GM12878 (cell line): ENCODE data around the gene TTLL8. TPM values are rescaled to one million over a fixed set of nuclear protein-coding genes. Genes with fewer than 3 reads are reported as not detected.
"Not testable (repeated sequence)": the region's sequence is repeated elsewhere in the genome, so short reads cannot be mapped to it uniquely, and the experiment has no call there.

Experiments used
- ATAC-seq: fragments of 200-7000 bp; cut with Tn5 transposase; 3 replicates; pipeline ENCODE4 v1.9.1; 2020; ENCODE audit warnings: mild to moderate bottlenecking, moderate library complexity
- BruUV-seq: library from RNA; stranded (reverse); fragments of 400-500 nt; replicated peaks from 2 replicates; lab custom pipeline; 2021; lab: Mats Ljungman, UMichigan
- CTCF ChIA-PET: fragments of 300-600 bp; sonication (Branson Sonifier 250); formaldehyde crosslinking; extraction: SDS; loops from one replicate; lab custom pipeline; 2021; ENCODE audit warnings: inconsistent platforms; lab: Yijun Ruan, JAX
- POLR2A ChIA-PET: fragments of 350-600 bp; formaldehyde crosslinking; extraction: SDS; loops from one replicate; lab custom pipeline; 2021; ENCODE audit warnings: inconsistent platforms; lab: Charles Lee
- RAD21 ChIA-PET: fragments of 300-600 bp; sonication (Branson Sonifier 250); formaldehyde crosslinking; loops from one replicate; lab custom pipeline; 2023; ENCODE audit warnings: antibody characterized with exemption; ENCODE audit not compliant: unreplicated experiment; lab: Charles Lee
- SMC1A ChIA-PET: fragments of 300-600 bp; sonication (Branson Sonifier 250); formaldehyde crosslinking; loops from one replicate; lab custom pipeline; 2023; ENCODE audit not compliant: unreplicated experiment, uncharacterized antibody; lab: Charles Lee
- DNase-seq: peaks from one replicate; pipeline ENCODE4 v3.0.0-alpha.2; 2011; ENCODE audit warnings: low read depth, low spot score
- FAIRE-seq: peaks from 3 replicates; lab custom pipeline; 2011; peaks lifted over from hg19 to GRCh38; lab: Jason Lieb, UNC
- H2AFZ ChIP-seq: 2 replicates; pipeline ENCODE4 v1.6.0; 2011; ENCODE audit warnings: low read depth, low read length, control low read depth; ENCODE audit not compliant: control insufficient read depth
- H3K27ac ChIP-seq: 2 replicates; pipeline ENCODE4 v1.5.1; 2011; ENCODE audit warnings: control low read depth; ENCODE audit not compliant: control insufficient read depth, insufficient read depth
- H3K27me3 ChIP-seq, 2 experiments: replicated peaks in 1 of 2; 2 replicates each; pipeline versions ENCODE4 v1.6.0 to v1.6.1; 2011; ENCODE audit warnings: low read length in 1 of 2; ENCODE audit not compliant: control insufficient read depth in 2 of 2, insufficient read depth in 2 of 2
- H3K36me3 ChIP-seq, 2 experiments: 2 replicates each; pipeline ENCODE4 v1.5.1; 2011; ENCODE audit warnings: low read length in 1 of 2; ENCODE audit not compliant: control insufficient read depth in 2 of 2, insufficient read depth in 2 of 2
- H3K4me1 ChIP-seq: 2 replicates; pipeline ENCODE4 v1.6.1; 2011; ENCODE audit warnings: mild to moderate bottlenecking, low read length, moderate library complexity, mixed read lengths; ENCODE audit not compliant: control insufficient read depth, insufficient read depth
- H3K4me2 ChIP-seq: 2 replicates; pipeline ENCODE4 v1.6.0; 2011; ENCODE audit warnings: control low read depth; ENCODE audit not compliant: control insufficient read depth, insufficient read depth
- H3K4me3 ChIP-seq: fragments of 200-600 bp; sonication (generic); 2 replicates; pipeline ENCODE4 v1.5.1; 2016
- H3K79me2 ChIP-seq: 2 replicates; pipeline ENCODE4 v1.6.0; 2011; ENCODE audit warnings: low read length; ENCODE audit not compliant: control insufficient read depth, insufficient read depth
- H3K9ac ChIP-seq: 2 replicates; pipeline ENCODE4 v1.8.0; 2011; ENCODE audit warnings: low read length, control low read depth, mixed read lengths; ENCODE audit not compliant: control insufficient read depth, insufficient read depth
- H3K9me3 ChIP-seq: replicated peaks from 3 replicates; pipeline ENCODE4 v1.5.1; 2011; ENCODE audit warnings: mild to moderate bottlenecking, low read length; ENCODE audit not compliant: control insufficient read depth, insufficient read depth
- H4K20me1 ChIP-seq: 2 replicates; pipeline ENCODE4 v1.6.0; 2011; ENCODE audit not compliant: control insufficient read depth, insufficient read depth
- BCLAF1 ChIP-seq: fragments of 450-650 bp; IDR thresholded peaks from 2 replicates; pipeline ENCODE4 v1.6.1; 2017; ENCODE audit warnings: antibody characterized with exemption, mild to moderate bottlenecking, moderate library complexity
- E2F4 ChIP-seq: IDR thresholded peaks from 2 replicates; pipeline ENCODE4 v1.6.1; 2012; ENCODE audit warnings: low read depth, low read length, improper control_type of control experiment
- KDM1A ChIP-seq: fragments of 200-600 bp; sonication (generic); IDR thresholded peaks from 2 replicates; pipeline ENCODE4 v1.6.1; 2016; ENCODE audit warnings: borderline replicate concordance
- WGBS: methylation state at CpG from one replicate; pipeline ENCODE4 v1.1.6; 2016; ENCODE audit warnings: low lambda C conversion rate; ENCODE audit not compliant: insufficient replicate concordance, insufficient coverage; ENCODE audit errors: missing lambda C conversion rate; 5-methylcytosine and 5-hydroxymethylcytosine counted together
- in situ Hi-C: fragments of 300-500 bp; cut with MboI; formaldehyde crosslinking; loops from 9 replicates; pipeline ENCODE4 v1.14.3; 2018; ENCODE audit warnings: mixed read lengths
- intact Hi-C: fragments of 100-400 bp; cut with micrococcal nuclease; formaldehyde crosslinking; loops from one replicate; pipeline ENCODE4 v1.14.2; 2022; ENCODE audit not compliant: unreplicated experiment
- polyA plus RNA-seq, 11 experiments: library from polyadenylated mRNA; depleted of rRNA in 4 of 11; unstranded in 6 of 11; stranded (reverse) in 5 of 11; fragments of >200 nt; fragmentation: Nextera tagmentation in 4 of 11; fragmentation: Illumina TruSeq in 1 of 11; extraction: Ambion mirVana in 4 of 11; extraction: Trizol in 1 of 11; gene quantifications; 1 replicate in 1 of 11; 2 replicates in 10 of 11; pipeline versions ENCODE4 v1.2.1 to v1.2.3, GENCODE V29; 2011 to 2016; ENCODE audit warnings: inconsistent platforms in 2 of 11, missing spikeins in 2 of 11, low read depth in 1 of 11
- total RNA-seq, 4 experiments: library from RNA; depleted of rRNA in 3 of 4; stranded (reverse); fragments of >200 nt in 3 of 4; fragmentation: Illumina TruSeq in 1 of 4; extraction: Trizol in 1 of 4; gene quantifications; 2 replicates each; pipeline versions ENCODE4 v1.2.1 to v1.2.3, GENCODE V29; 2013 to 2021

TTLL8 gene
- total and polyA plus RNA-seq, 10 of the 15 experiments (the other 5 are each of a cell fraction or from before 2014, with no cell fraction given) = not detected

GRCh38 chr22:49991167-49991566 lies 66.9 kb downstream of the TTLL8 start (continued):
- TF ChIP-seq E2F4 (no peak), KDM1A (no peak), BCLAF1 (no peak)

GRCh38 chr22:49989826-49990225 lies 68.3 kb downstream of the TTLL8 start:
- H4K20me1 ChIP-seq, H3K27ac ChIP-seq, H3K9ac ChIP-seq, H3K4me2 ChIP-seq, H3K79me2 ChIP-seq, H3K4me3 ChIP-seq, in situ Hi-C loops, DNase-seq, H3K36me3 ChIP-seq, RAD21 ChIA-PET, BruUV-seq, POLR2A ChIA-PET, H3K27me3 ChIP-seq, FAIRE-seq, H3K9me3 ChIP-seq, H2AFZ ChIP-seq, intact Hi-C loops, ATAC-seq, H3K4me1 ChIP-seq: not testable (repeated sequence)
- 78% methylated on average over 21 of the region's 24 CpGs for WGBS
- ChIA-PET SMC1A (interaction anchor here (1.3 kb wide), 1 partner anchor 59 kb away, joined by 4 read pairs; no protein-coding TSS in a partner anchor), CTCF (interaction anchor here (1.5 kb wide), 1 partner anchor 41 kb away, joined by 5 read pairs; no protein-coding TSS in a partner anchor)
